GM13976 (cell line): ENCODE results near the gene ABCA8.

Experiments used
- DNase-seq: peaks from one replicate; pipeline ENCODE4 v3.0.0; 2012; ENCODE audit warnings: low spot score
- CTCF ChIP-seq: IDR thresholded peaks from 2 replicates; pipeline ENCODE4 v1.5.1; 2012; ENCODE audit warnings: borderline replicate concordance, mild to moderate bottlenecking; ENCODE audit not compliant: insufficient read depth; ENCODE audit errors: extremely low read depth, missing control alignments, control extremely low read depth
- in situ Hi-C: fragments of 300-500 bp; cut with MboI; formaldehyde crosslinking; loops from one replicate; pipeline ENCODE4 v1.12.0; 2022; ENCODE audit warnings: low sequenced_read_pairs, mixed read lengths, inconsistent platforms; ENCODE audit not compliant: unreplicated experiment

Gene ABCA8

GRCh38 chr17:68843522-68843921, 111.7 kb downstream of the ABCA8 start:
- in situ Hi-C loops: no loop called here
- TF ChIP-seq CTCF: no peak
- DNase-seq: no peak

GRCh38 chr17:68840073-68840472, 115.1 kb downstream of the ABCA8 start:
- in situ Hi-C loops: no loop called here
- no peak for DNase-seq
- no peak for TF ChIP-seq CTCF

GRCh38 chr17:68835071-68835470, 120.1 kb downstream of the ABCA8 start:
- no peak for TF ChIP-seq CTCF
- no peak for DNase-seq
- in situ Hi-C loops: no loop called here

- no peak for DNase-seq
- TF ChIP-seq CTCF: no peak
- in situ Hi-C loops: no loop called here
Observed at GRCh38 chr17:68834328-68834836, 120.8 kb downstream of the ABCA8 start.

GRCh38 chr17:68832109-68832802, 122.9 kb downstream of the ABCA8 start:
- no peak for TF ChIP-seq CTCF
- no peak for DNase-seq
- in situ Hi-C loops: no loop called here

GRCh38 chr17:68831170-68831569, 124.0 kb downstream of the ABCA8 start:
- TF ChIP-seq CTCF: no peak
- in situ Hi-C loops: no loop called here
- DNase-seq: no peak
